Measurements from ENCODE around the gene DISP2. TPM values are rescaled to one million over a fixed set of nuclear protein-coding genes. Genes with fewer than 3 reads are reported as not detected.

DISP2 gene
- total RNA-seq, 6 experiments from 2014 or later = 0.06 to 0.71 (median 0.16) TPM

GRCh38 chr15:40361640-40362039 lies 3.6 kb downstream of the DISP2 start:
- Histone ChIP-seq H3K36me3 (no peaks in the 10 kb centered on the region), H3K4me3 (no peak overlapping the region), H3K9me3 (no peaks in the 10 kb centered on the region), H3K27ac (no peak overlapping the region), H3K27me3 (no peaks in the 10 kb centered on the region), H3K4me1 (peaks cover 0 to 6% (median 3%) of the 10 kb centered on the region in 4 donors)
- ATAC-seq (no peak), DNase-seq (no peak)
- intact Hi-C loops (cut with DNase I) = loop anchor here in 1 of 2 donors (10.0 kb wide), 1 partner anchor 53 kb away; no protein-coding TSS in a partner anchor
- 83% methylated on average over 2 of the region's 2 CpGs for WGBS (ENCODE audit: insufficient coverage, low coverage, low lambda C conversion rate, missing lambda C conversion rate)
- TF ChIP-seq CTCF (IDR thresholded peaks at IDR 0.05) (no peak), POLR2A (IDR thresholded peaks at IDR 0.05) (no peak)

GRCh38 chr15:40363611-40364010 lies 5.6 kb downstream of the DISP2 start:
- H3K4me3 ChIP-seq = no peak overlapping the region
- DNase-seq = peak in 1 of 3 donors; percentile 9
- no peaks in the 10 kb centered on the region for H3K9me3 ChIP-seq
- WGBS (ENCODE audit: insufficient coverage, low coverage, low lambda C conversion rate, missing lambda C conversion rate) = 87% methylated on average over 7 of the region's 8 CpGs
- no peak overlapping the region for H3K27ac ChIP-seq
- no peak for ATAC-seq
- no peaks in the 10 kb centered on the region for H3K36me3 ChIP-seq
- intact Hi-C loops (cut with DNase I) = loop anchor here in 1 of 2 donors (10.0 kb wide), 1 partner anchor 51 kb away; no protein-coding TSS in a partner anchor
- TF ChIP-seq POLR2A (IDR thresholded peaks at IDR 0.05) (no peak), CTCF (IDR thresholded peaks at IDR 0.05) (no peak)
- H3K27me3 ChIP-seq = no peaks in the 10 kb centered on the region
- peaks cover 0 to 16% (median 8%) of the 10 kb centered on the region in 4 donors for H3K4me1 ChIP-seq

GRCh38 chr15:40364251-40364650 lies 6.2 kb downstream of the DISP2 start:
- intact Hi-C loops (cut with DNase I) = loop anchor here in 1 of 2 donors (10.0 kb wide), 1 partner anchor 51 kb away; no protein-coding TSS in a partner anchor
- Histone ChIP-seq H3K36me3 (no peaks in the 10 kb centered on the region), H3K27me3 (no peaks in the 10 kb centered on the region), H3K9me3 (no peaks in the 10 kb centered on the region), H3K4me3 (no peak overlapping the region), H3K27ac (no peak overlapping the region), H3K4me1 (peaks cover 0 to 16% (median 8%) of the 10 kb centered on the region in 4 donors)
- ATAC-seq (no peak), DNase-seq (no peak)
- TF ChIP-seq CTCF (IDR thresholded peaks at IDR 0.05) = no peak
- no peak for TF ChIP-seq POLR2A (IDR thresholded peaks at IDR 0.05)
- 40% methylated on average over 1 of the region's 6 CpGs for WGBS (ENCODE audit: insufficient coverage, low coverage, low lambda C conversion rate, missing lambda C conversion rate)

GRCh38 chr15:40365016-40365415 lies 7.0 kb downstream of the DISP2 start:
- Histone ChIP-seq H3K4me1 (peaks cover 0 to 16% (median 8%) of the 10 kb centered on the region in 4 donors), H3K36me3 (no peaks in the 10 kb centered on the region), H3K27me3 (no peaks in the 10 kb centered on the region), H3K9me3 (no peaks in the 10 kb centered on the region), H3K4me3 (no peak overlapping the region), H3K27ac (no peak overlapping the region)
- no peak for ATAC-seq
- intact Hi-C loops (cut with DNase I) = loop anchor here in 1 of 2 donors (10.0 kb wide), 1 partner anchor 50 kb away; no protein-coding TSS in a partner anchor
- DNase-seq = no peak
- no CpG with 5 or more reads among the region's 5 CpGs for WGBS (ENCODE audit: insufficient coverage, low coverage, low lambda C conversion rate, missing lambda C conversion rate)
- TF ChIP-seq CTCF (IDR thresholded peaks at IDR 0.05) = no peak
- no peak for TF ChIP-seq POLR2A (IDR thresholded peaks at IDR 0.05)
